HG03103 (cell line): Measurements from ENCODE around the gene EN2.

ENCODE experiments used
- ATAC-seq: cut with Tn5 transposase; IDR thresholded peaks from one replicate; pipeline ENCODE4 v1.9.1; 2021; ENCODE audit warnings: low read depth; ENCODE audit not compliant: unreplicated experiment

The EN2 gene

GRCh38 chr7:155458111-155458877 is at the start of gene EN2:
TSS of gene EN2 (plus strand) at chr7:155458129. CDS start at chr7:155458378, 249 bp downstream.
- ATAC-seq, result no peak

- no peak for ATAC-seq
These were observed 49.0 kb upstream of the EN2 start for GRCh38 chr7:155408651-155409586.

- ATAC-seq, result no peak
These were observed 47.9 kb upstream of the EN2 start for GRCh38 chr7:155409980-155410379.

GRCh38 chr7:155410431-155410830 is 47.5 kb upstream of the EN2 start:
- ATAC-seq, result no peak

GRCh38 chr7:155411718-155412415 is 46.1 kb upstream of the EN2 start:
- no peak for ATAC-seq

DNA sequence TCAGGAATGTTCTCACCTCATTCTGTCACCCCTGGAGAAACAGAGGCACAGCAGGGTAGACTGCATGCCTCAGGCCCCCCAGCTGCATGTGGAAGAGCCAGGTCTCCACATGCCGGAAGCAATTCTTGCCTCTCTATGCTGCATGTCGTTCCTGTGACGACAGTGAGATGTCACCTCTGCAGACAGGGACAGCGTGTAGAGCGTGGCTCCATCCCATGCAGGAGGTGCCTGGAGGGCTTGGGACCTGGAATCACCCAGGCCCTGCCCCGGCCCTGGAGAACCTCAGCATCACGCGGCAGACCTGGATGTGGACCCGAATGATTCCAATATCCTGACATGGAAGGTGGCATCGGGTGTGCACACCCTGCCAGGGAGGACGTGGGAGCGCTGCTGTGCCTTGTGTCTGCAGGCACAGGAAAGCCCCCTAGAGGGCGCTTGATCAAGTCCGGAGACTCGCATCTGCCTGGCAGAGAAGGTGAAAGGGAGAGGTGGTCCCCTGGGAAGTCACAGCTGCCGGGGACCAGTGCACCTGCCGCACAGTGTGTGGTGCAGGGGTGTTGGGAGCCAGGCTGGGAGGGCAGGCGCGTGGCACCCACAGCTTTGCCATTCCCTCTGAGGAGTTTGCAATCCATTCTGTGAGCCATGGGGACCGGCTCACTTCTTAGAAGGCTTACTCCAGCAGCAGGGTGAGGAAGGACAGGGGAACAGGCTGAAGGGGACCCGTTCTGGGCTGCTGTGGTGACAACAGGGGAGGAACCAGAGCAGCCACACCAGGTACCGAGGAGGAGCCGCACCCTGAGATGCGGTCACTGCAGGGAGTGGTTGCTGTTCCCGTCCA is 45.3 kb upstream of the EN2 start:
- peak; percentile 89 for ATAC-seq

DNA sequence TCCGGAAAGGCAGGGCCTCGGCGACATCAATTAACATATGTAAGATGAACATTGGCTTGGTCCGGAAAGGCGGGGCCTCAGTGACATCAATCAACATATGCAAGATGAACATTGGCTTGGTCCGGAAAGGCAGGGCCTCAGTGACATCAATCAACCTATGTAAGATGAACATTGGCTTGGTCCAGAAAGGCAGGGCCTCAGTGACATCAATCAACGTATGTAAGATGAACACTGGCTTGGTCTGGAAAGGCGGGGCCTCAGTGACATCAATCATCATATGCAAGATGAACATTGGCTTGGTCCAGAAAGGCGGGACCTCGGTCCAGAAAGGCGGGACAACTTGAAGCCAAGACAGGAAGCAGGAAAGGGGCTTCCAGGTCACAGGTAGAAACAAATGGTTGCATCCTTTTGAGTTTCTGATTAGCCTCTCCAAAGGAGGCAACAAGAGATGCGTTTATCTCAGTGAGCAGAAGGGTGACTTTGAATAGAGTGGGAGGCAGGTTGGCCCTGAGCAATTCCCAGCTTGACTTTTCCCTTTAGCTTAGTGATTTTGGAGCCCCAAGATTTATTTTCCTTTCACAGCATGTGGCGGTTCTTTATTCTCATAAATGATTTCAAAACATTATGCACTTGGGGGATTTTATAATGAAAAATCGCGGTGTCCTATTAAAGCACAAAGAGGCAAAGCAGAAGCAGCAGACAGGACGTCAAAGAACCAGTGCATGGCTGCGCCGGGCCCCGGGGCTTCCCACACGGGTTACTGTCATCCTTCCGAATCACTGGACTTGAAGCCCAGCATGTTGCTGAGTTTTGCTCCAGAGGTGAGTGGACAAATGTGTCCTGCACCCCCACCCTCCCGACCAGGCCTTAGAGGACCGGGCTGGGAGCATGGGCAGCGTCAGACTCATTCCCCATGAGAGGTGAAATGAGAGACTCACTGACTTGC is 43.1 kb upstream of the EN2 start:
- ATAC-seq, result no peak

DNA sequence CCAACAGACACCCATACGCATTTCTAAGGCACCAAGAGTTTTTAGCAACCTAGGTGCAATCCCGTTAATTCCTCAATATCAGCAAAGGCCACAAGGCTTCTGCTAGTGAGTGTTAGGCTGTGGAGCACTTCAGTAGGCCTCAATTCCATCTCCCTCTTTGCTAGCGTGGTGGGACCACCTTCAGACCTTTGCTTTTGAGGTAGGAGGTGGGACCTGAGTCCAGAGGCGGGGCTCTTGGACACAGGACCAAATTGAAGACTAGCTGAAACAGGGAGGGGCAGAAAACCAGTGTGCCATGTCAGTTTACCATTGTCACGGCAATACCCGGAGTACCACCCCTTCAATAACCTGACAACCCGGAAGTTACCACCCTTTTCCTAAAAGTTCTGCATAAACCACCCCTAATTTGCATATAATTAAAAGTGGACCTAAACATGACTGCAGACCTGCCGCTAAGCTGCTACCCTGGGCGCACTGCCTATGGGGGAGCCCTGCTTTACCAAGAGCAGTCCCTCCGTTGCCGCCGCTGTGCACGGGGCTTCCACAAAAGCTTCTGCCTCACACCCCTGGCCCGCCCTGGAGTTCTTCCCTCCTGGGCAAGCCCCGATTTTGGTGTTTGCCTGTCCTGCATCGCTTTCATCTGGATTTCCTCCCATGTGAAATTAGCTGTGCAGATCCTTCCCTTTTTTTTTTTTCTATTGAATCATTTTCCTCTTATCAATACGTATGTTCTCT is 41.1 kb upstream of the EN2 start:
- ATAC-seq, result no peak

DNA sequence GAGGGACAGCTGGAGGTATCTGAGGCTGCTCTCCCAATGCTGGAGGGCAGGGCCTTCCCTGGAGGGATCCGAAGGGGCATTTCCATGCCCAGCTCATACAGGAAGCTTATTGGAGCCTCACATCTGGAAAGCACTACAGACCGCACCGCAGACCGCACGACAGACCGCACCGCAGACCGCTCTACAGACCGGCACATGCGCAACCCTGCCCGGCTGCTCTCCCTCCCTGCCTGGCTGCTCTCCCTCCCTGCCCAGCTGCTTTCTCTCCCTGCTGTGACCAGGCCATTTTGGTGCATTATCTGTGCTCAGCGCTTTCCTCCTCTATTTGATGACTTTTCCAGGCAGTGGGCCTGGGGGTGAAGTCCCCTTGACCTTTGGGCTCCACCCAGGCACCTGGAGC is 39.6 kb upstream of the EN2 start:
- ATAC-seq, result no peak

DNA sequence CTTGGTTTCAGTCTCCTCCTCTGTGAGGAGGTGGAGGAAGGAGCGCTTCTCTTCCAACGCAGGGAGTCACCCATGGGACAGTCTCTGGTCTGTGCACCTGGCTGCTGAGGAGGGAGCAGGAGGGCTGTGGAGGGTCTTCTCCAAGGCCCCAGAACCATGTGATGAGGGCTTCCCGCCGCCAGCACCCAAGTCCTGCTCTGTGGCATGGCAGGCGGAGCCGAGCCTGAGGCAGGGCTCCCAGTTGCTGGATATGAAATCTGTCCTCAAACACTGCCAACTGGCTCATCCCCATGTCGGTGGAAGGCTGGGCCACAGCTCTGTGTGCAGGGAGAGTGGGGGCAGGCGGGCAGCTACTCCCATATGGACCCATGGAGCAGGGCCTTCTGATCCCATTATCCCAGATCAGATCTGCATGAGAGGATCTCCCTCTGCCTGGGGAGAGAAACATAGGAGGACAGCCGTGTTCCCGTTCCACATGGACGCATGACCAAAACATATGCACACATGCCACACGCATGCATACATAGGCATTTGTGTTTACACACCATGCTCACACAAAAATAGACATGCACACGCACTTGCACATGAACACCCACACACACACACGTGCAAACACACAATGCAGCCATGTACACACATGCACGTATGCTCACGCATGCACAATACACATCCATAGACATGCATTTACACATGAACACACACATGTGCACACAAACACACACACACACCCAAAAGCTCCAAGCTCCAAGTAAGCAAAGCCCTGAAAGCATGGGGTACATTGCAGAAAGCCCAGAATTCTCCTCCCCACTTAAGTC is 38.8 kb upstream of the EN2 start:
- no peak for ATAC-seq

DNA sequence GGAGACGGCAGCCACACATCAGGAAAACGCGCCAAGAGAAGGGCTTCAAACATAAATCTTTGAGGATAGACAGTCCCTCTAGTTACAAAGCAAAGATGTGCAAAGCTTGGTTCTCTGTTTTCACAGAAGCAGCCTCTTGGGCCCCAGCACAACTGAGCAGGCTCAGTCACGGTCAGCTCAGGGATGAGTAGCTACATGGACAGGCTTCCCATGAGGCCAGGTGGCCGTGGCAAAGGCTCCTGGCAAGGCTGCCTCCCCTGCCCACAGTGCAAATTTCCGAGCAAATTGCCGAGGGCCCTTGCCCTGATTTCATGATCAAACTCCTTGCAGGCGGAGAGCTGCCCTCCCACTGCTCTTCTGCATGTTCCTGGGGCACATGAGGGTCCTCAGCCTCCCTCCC is 37.8 kb upstream of the EN2 start:
- ATAC-seq, result no peak

- ATAC-seq, result no peak
These were observed 35.8 kb upstream of the EN2 start for GRCh38 chr7:155422151-155422550.

- ATAC-seq, result no peak
These were observed 35.2 kb upstream of the EN2 start for GRCh38 chr7:155422599-155423336.

- ATAC-seq, result no peak
These were observed 34.3 kb upstream of the EN2 start for GRCh38 chr7:155423337-155424285.

- no peak for ATAC-seq
These were observed 33.5 kb upstream of the EN2 start for GRCh38 chr7:155424301-155425010.
